T-helper 1 cell treated with Interleukin-12 subunit alpha and Interleukin-12 subunit beta and Interleukin-4 antibody, amounts not matched to agents 30 ng/mL and 1 ng/mL, for 36 hours (primary cell): Measurements from ENCODE around the gene GALNT10. TPM values are rescaled to one million over a fixed set of nuclear protein-coding genes. Genes with fewer than 3 reads are reported as not detected.
"Not testable (repeated sequence)": the region's sequence is repeated elsewhere in the genome, so short reads cannot be mapped to it uniquely, and the experiment has no call there.

Experiments used
- intact Hi-C: fragments of 100-400 bp; cut with micrococcal nuclease; formaldehyde crosslinking; loops from one replicate; pipeline ENCODE4 v1.15.1; 2024
- total RNA-seq: library from RNA; stranded (reverse); gene quantifications from 2 replicates; pipeline ENCODE4 v1.2.3, GENCODE V29; 2022

Gene GALNT10
- total RNA-seq = 78.2 and 81.2 TPM in 2 replicates

GRCh38 chr5:154190595-154191304 is at the start of gene GALNT10:
GALNT10 (plus strand) TSS chr5:154190733; CDS start chr5:154190867, 134 bp downstream.
- intact Hi-C loops = loop anchor here (1.0 to 5.0 kb wide), 11 partner anchors 8 to 752 kb away; partner anchors contain the start of genes CNOT8, FAM114A2, MFAP3 and MRPL22

GRCh38 chr5:154141745-154142221 is 48.8 kb upstream of the GALNT10 start:
- intact Hi-C loops = no loop called here

GRCh38 chr5:154143211-154143641 is 47.3 kb upstream of the GALNT10 start:
- intact Hi-C loops = no loop called here

GRCh38 chr5:154145268-154145667 is 45.3 kb upstream of the GALNT10 start:
- intact Hi-C loops = no loop called here

GRCh38 chr5:154146409-154146808 is 44.1 kb upstream of the GALNT10 start:
- intact Hi-C loops = no loop called here

- intact Hi-C loops = no loop called here
Observed at GRCh38 chr5:154147666-154148065, 42.9 kb upstream of the GALNT10 start.

- intact Hi-C loops = not testable (repeated sequence)
Observed at GRCh38 chr5:154150471-154150870, 40.1 kb upstream of the GALNT10 start.

- intact Hi-C loops = no loop called here
Observed at GRCh38 chr5:154157483-154158378, 32.8 kb upstream of the GALNT10 start.

GRCh38 chr5:154158379-154158737 is 32.2 kb upstream of the GALNT10 start:
- intact Hi-C loops = no loop called here

GRCh38 chr5:154159343-154159742 is 31.2 kb upstream of the GALNT10 start:
- intact Hi-C loops = no loop called here

- intact Hi-C loops = no loop called here
Observed at GRCh38 chr5:154162539-154163151, 27.9 kb upstream of the GALNT10 start.

- intact Hi-C loops = no loop called here
Observed at GRCh38 chr5:154163327-154164248, 26.9 kb upstream of the GALNT10 start.

GRCh38 chr5:154164249-154164581 is 26.3 kb upstream of the GALNT10 start:
- intact Hi-C loops = no loop called here

- intact Hi-C loops = no loop called here
Observed at GRCh38 chr5:154165886-154166285, 24.6 kb upstream of the GALNT10 start.

GRCh38 chr5:154166901-154167791 is 23.4 kb upstream of the GALNT10 start:
- intact Hi-C loops = no loop called here

GRCh38 chr5:154168395-154168794 is 22.1 kb upstream of the GALNT10 start:
- intact Hi-C loops = no loop called here

- intact Hi-C loops = no loop called here
Observed at GRCh38 chr5:154172785-154173184, 17.7 kb upstream of the GALNT10 start.

- intact Hi-C loops = no loop called here
Observed at GRCh38 chr5:154174091-154174490, 16.4 kb upstream of the GALNT10 start.

- intact Hi-C loops = no loop called here
Observed at GRCh38 chr5:154176181-154176580, 14.4 kb upstream of the GALNT10 start.

GRCh38 chr5:154178661-154179060 is 11.9 kb upstream of the GALNT10 start:
- intact Hi-C loops = no loop called here
